HG03159 (cell line): ENCODE results near the gene IL17RC.
A peak's percentile ranks its signal among the peaks of the same experiment; 100 is the strongest.
"Not testable (repeated sequence)": the region's sequence is repeated elsewhere in the genome, so short reads cannot be mapped to it uniquely, and the experiment has no call there.

Experiments used
- ATAC-seq: cut with Tn5 transposase; IDR thresholded peaks from one replicate; pipeline ENCODE4 v1.9.1; 2021; ENCODE audit warnings: mild to moderate bottlenecking, moderate library complexity; ENCODE audit not compliant: unreplicated experiment

The IL17RC gene

DNA sequence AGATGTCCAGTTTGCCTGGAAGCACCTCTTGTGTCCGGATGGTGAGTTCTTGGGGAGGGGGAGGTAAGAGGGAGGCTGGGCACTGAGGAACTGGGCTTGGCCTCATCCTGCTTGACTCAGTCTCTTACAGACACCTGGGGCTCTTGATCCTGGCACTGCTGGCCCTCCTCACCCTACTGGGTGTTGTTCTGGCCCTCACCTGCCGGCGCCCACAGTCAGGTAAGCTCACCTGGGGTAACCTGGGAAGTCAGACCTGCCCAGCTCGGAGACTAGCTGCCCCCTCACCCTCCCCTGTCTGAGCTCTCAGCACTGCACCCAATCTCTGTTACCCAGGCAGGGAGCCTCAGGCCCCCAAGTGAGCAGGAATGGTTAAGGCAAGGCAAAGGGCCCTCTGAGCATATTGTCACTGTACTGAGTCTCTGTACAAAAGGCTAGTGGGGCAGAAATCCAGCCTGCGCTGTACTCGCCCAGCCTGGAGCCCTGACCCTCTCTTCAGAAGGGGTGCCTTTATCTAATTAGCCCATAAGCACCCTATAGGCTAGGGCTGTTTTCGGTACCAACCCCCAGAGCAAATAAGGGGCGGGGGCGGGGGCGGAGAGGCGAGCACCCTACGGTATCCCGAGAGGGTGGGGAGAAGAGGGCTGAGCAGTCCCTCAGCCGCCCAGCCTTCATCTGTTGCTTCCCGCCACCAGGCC is 2.2 kb upstream of the IL17RC start:
- ATAC-seq = no peak

DNA sequence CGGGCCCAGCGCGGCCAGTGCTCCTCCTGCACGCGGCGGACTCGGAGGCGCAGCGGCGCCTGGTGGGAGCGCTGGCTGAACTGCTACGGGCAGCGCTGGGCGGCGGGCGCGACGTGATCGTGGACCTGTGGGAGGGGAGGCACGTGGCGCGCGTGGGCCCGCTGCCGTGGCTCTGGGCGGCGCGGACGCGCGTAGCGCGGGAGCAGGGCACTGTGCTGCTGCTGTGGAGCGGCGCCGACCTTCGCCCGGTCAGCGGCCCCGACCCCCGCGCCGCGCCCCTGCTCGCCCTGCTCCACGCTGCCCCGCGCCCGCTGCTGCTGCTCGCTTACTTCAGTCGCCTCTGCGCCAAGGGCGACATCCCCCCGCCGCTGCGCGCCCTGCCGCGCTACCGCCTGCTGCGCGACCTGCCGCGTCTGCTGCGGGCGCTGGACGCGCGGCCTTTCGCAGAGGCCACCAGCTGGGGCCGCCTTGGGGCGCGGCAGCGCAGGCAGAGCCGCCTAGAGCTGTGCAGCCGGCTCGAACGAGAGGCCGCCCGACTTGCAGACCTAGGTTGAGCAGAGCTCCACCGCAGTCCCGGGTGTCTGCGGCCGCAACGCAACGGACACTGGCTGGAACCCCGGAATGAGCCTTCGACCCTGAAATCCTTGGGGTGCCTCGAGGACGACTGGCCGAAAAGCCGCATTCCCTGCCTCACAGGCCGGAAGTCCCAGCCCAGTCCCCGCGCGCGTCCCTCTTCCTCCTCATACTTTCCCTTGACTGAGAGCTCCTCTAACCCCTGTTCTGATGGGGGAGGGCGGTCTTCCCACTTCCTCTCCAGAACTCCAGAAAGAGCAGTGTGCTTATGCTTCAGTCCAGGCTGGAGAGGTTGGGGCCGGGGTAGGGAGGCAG is 1.4 kb upstream of the IL17RC start:
- ATAC-seq = no peak

GRCh38 chr3:9916346-9916733 is 558 bp upstream of the IL17RC start:
- ATAC-seq = no peak

DNA sequence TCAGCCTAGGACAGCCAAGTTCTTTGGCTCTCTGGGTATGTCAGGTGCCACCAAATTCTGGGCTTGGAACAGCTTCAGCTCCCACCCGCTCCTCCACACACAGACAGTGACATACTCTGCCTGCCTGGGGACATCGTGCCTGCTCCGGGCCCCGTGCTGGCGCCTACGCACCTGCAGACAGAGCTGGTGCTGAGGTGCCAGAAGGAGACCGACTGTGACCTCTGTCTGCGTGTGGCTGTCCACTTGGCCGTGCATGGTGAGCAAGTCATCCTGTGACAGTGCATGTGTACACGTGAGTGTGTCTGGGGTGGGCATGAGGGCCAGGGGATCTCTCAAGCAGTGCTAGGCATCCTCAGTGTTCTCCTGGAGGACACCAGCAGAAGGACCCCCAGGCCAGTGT is 922 bp downstream of the IL17RC start:
- no peak for ATAC-seq

DNA sequence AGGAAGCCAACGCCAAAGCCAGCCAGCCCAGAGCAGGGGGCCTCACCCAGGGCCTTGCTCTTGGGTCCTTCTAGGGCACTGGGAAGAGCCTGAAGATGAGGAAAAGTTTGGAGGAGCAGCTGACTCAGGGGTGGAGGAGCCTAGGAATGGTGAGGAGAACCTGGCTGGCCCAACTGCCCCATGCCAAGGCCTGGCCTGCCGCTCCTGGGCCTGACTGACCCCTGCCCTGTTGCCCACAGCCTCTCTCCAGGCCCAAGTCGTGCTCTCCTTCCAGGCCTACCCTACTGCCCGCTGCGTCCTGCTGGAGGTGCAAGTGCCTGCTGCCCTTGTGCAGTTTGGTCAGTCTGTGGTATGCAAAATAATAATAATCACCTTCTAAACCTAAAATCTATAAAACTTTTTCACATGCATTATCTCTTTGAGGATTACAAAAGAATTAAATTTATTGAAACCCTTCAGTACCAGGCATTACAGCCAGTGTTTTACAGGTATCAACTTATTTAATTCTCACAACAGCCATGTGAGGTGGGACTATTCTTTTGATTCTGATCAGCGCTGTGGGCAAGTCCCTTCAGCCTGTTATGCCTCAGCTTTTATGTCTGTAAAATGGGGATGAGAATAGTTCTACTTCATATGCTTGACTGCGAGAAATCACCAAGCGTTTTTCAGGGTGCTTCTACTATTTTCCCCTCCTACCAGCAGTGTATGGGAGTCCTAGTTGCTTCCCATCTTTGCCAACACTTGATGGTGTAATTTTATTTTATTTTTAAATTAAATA is 1.6 kb downstream of the IL17RC start:
- no peak for ATAC-seq

- ATAC-seq = no peak
Observed at GRCh38 chr3:9928158-9928557, 11.3 kb downstream of the IL17RC start.

DNA sequence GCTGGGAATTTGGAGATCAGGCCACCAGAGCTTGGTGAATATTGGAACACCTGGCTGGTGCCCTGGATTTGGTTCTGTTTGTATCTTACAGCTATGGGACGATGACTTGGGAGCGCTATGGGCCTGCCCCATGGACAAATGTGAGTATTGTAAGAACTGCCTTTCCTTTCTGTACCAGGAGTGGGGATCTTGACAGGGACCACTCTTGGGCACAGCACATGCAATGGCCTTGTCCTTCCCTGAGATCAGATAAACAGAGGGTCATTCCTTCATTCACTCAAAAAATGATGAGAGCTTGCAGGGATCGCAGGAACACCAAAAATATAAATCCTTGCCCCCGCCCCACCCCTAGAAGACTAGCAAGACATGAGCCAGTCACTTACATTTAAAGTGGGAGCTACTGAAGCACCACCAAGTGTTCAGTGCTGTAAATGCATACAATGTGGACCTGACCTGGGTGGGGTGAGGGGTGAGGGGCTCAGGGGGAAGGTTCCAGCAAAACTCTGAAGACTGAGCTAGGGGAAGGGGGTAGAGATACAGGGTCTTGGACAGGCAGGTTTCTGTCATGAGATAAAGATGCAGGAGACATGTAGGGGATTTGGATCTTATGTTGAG is 14.0 kb downstream of the IL17RC start:
- ATAC-seq = no peak

- no peak for ATAC-seq
Observed at GRCh38 chr3:9932535-9932842, 15.6 kb downstream of the IL17RC start.

DNA sequence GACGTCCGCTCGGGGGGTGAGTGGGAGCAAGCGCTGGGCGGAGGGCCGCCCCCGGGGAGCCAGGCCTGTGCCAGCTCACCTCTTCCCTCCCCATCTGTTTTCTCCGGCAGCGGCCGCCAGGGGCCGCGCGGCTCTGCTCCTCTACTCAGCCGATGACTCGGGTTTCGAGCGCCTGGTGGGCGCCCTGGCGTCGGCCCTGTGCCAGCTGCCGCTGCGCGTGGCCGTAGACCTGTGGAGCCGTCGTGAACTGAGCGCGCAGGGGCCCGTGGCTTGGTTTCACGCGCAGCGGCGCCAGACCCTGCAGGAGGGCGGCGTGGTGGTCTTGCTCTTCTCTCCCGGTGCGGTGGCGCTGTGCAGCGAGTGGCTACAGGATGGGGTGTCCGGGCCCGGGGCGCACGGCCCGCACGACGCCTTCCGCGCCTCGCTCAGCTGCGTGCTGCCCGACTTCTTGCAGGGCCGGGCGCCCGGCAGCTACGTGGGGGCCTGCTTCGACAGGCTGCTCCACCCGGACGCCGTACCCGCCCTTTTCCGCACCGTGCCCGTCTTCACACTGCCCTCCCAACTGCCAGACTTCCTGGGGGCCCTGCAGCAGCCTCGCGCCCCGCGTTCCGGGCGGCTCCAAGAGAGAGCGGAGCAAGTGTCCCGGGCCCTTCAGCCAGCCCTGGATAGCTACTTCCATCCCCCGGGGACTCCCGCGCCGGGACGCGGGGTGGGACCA is 16.1 kb downstream of the IL17RC start:
- ATAC-seq = peak; percentile 74

- peak; percentile 90 for ATAC-seq
Observed at GRCh38 chr3:9933561-9934234, 16.8 kb downstream of the IL17RC start, which contains the start of gene CRELD1. TSS of gene CRELD1 (plus strand) at chr3:9933834. CDS start at chr3:9934439, 605 bp downstream.

GRCh38 chr3:9934235-9934621 is 17.3 kb downstream of the IL17RC start:
- no peak for ATAC-seq

GRCh38 chr3:9934993-9935392 is 18.1 kb downstream of the IL17RC start:
- ATAC-seq = no peak

DNA sequence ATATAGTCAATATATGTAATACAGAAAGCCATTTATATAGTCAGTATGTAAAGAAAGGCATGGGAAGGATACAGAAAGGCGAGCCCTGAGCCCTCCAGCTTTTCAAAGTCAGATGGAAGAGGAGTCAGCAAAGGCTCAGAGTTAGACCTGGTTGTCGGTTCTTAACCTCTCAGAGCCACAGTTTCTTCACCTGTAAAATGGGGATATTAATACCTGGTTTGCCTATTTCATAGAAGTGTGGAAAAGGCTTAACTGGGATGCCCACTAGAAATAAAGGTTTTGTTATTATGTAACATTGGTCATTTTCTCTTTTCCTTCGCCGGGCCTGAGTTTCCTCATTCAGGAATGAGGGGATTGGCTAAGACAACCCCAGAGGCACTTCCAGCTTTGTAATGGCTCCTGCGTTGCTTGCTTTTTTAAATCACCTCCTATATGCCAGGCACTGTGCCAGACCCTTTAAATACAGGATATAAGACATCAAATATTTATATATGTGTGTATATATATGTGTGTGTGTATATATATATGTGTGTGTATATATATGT is 19.1 kb downstream of the IL17RC start:
- ATAC-seq = no peak

DNA sequence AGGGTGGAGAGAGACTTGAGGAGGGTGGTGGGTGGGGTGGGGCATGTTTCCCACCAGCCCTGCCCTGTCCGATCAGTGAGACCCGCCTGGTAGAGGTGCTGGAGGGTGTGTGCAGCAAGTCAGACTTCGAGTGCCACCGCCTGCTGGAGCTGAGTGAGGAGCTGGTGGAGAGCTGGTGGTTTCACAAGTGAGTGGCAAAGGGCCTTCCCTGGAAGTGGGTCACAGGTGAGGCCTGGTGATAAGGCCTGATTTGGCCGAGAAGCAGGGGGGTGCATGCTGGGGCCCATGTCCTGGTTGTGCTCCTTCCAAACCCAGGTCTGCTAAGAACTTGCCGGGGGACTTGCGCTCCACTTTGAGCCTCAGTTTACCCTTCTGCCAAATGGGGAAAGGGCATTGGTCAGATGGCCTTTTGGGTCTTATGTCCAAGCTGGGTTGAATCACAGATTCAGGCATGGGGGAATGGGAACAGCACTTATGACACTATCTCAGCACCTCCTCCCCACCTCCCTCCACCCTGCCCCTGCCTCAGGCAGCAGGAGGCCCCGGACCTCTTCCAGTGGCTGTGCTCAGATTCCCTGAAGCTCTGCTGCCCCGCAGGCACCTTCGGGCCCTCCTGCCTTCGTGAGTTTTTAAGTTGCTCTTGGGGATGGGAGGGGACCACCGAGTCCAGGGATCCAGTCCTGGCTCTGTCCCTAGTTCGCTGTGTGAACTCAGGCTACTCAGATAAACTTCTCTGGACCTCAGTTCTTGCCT is 20.8 kb downstream of the IL17RC start:
- ATAC-seq = no peak

DNA sequence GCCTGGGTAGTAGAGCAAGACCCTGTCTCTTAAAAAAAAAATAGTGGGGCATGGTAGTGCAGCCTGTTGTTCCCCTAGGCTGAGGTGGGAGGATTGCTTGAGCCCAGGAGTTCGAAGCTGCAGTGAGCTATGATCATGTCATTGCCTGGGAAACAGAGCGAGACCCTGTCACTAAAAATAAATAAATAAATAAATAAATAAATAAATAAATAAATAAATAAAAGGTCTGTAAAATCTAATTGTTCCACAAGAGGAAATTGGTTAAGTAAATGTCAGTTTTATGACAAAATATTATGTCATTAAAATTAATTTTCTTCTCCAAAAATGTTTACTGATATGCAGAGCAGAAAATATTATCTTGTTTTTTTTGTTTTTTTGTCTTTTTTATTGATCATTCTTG is 22.1 kb downstream of the IL17RC start:
- no peak for ATAC-seq

DNA sequence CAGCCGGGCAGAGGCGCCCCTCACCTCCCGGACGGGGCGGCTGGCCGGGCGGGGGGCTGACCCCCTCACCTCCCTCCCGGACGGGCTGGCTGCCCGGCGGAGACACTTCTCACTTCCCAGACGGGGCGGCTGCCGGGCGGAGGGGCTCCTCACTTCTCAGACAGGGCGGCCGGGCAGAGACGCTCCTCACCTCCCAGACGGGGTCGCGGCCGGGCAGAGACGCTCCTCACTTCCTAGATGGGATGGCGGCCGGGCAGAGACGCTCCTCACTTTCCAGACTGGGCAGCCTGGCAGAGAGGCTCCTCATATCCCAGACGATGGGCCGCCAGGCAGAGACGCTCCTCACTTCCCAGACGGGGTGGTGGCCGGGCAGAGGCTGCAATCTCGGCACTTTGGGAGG is 23.0 kb downstream of the IL17RC start:
- ATAC-seq = not testable (repeated sequence)

DNA sequence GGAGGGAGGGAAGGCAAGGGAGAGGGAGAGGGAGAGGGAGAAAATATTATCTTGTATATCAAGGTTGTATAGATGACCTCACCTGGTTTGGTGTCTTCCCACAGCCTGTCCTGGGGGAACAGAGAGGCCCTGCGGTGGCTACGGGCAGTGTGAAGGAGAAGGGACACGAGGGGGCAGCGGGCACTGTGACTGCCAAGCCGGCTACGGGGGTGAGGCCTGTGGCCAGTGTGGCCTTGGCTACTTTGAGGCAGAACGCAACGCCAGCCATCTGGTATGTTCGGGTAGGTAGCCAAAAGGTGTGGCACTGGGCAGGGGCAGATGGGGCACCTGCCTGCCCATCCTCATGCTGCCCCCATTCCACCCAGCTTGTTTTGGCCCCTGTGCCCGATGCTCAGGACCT is 23.8 kb downstream of the IL17RC start:
- ATAC-seq = no peak

GRCh38 chr3:9942164-9942563 is 25.3 kb downstream of the IL17RC start:
- ATAC-seq = no peak
